ENCODE measurements around the gene KDM2B.

The KDM2B gene

DNA sequence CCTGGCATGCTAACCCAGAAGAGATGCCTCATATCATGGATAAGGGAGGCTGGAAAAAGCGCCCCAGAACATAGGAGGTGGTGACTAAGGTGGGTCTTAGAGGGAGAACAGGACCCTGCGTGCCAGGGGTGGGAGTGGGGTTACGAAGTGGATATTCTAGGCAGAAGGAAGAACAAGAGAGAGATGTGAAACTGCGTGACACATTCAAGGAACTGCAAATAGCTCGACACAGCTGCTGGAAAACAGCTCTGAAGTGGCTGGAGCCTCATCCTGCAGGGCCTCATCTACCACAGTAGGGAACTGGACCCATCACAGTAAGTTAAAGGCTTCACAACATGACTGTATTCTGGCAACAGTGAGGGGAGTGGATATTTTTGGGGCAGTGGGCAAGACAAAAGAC, 119.8 kb downstream of the KDM2B start:
- TF ChIP-seq, protein P1, sequence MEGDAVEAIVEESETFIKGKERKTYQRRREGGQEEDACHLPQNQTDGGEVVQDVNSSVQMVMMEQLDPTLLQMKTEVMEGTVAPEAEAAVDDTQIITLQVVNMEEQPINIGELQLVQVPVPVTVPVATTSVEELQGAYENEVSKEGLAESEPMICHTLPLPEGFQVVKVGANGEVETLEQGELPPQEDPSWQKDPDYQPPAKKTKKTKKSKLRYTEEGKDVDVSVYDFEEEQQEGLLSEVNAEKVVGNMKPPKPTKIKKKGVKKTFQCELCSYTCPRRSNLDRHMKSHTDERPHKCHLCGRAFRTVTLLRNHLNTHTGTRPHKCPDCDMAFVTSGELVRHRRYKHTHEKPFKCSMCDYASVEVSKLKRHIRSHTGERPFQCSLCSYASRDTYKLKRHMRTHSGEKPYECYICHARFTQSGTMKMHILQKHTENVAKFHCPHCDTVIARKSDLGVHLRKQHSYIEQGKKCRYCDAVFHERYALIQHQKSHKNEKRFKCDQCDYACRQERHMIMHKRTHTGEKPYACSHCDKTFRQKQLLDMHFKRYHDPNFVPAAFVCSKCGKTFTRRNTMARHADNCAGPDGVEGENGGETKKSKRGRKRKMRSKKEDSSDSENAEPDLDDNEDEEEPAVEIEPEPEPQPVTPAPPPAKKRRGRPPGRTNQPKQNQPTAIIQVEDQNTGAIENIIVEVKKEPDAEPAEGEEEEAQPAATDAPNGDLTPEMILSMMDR (IDR thresholded peaks at IDR 0.05) = no peak
- Histone ChIP-seq H3K9me3 (ENCODE audit: control insufficient read depth, low read length) (no peaks in the 10 kb centered on the region), H3K79me2 (peaks cover 60% of the 10 kb centered on the region), H3K4me1 (no peaks in the 10 kb centered on the region), H3K9ac (no peak overlapping the region), H3K4me3 (ENCODE audit: low read depth, low read length) (no peak overlapping the region), H3K27ac (no peak overlapping the region), H3K4me2 (ENCODE audit: low read length) (no peak overlapping the region), H2AFZ (no peak overlapping the region), H3K27me3 (ENCODE audit: control insufficient read depth, insufficient read depth, low read length) (no peaks in the 10 kb centered on the region), H3K36me3 (ENCODE audit: control insufficient read depth, insufficient read depth, low read length) (no peaks in the 10 kb centered on the region)

DNA sequence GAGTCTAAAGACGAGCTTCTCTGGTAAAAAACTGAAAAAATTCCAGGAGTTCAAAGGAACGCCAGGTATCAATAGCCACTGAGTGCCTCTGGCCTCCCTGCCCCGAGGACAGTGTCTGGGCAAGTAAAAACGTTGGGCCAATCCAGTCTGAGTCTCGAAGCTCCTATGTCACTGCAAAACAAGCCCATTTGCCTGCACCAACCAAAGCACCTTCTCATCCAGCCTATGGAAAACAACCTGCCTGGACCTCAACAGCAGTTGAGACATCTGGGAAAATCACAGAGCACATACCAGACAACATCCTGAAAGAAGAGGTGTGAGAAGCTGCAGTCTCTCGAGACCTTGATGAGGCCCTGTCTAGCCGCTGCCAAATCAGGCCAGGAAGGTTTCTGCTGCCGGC, 124.3 kb downstream of the KDM2B start:
- Histone ChIP-seq H3K27me3 (ENCODE audit: control insufficient read depth, insufficient read depth, low read length) (no peaks in the 10 kb centered on the region), H3K9ac (no peak overlapping the region), H3K4me3 (ENCODE audit: low read depth, low read length) (no peak overlapping the region), H2AFZ (no peak overlapping the region), H3K36me3 (ENCODE audit: control insufficient read depth, insufficient read depth, low read length) (no peaks in the 10 kb centered on the region), H3K79me2 (peaks cover 63% of the 10 kb centered on the region), H3K4me1 (no peaks in the 10 kb centered on the region), H3K9me3 (ENCODE audit: control insufficient read depth, low read length) (no peaks in the 10 kb centered on the region), H3K27ac (no peak overlapping the region), H3K4me2 (ENCODE audit: low read length) (no peak overlapping the region)
- TF ChIP-seq, protein P1 (IDR thresholded peaks at IDR 0.05) = no peak

DNA sequence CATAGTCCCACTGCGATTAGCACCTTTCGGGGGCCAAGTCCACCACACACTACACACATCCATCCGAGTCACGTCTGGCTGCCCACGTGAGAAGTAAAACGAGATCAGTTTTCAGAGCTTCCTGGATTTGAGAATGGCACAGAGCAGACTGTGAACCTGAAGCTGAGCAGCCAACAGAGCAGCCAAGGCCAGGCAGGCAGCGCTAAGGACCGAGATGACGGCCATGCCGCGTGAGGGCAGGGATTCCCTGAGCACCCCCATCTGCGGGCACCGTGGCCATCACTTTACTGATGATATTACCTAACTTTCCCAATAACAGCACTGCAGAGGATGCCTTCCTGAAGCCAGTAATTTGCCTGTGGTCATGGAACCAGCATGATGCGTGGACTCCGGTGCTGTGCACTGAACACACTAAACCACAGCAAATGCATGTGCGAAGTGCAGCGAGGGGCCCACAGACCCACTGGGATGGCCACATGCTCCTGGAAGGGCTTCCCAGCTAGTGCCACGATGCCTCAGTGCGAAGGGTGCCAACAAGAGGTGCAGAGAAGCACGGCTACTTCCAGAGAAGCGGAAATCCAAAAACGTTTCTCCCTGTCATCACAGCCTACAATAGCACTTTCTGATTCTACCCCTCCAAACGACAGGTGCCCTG, 124.9 kb downstream of the KDM2B start:
- Histone ChIP-seq H3K4me2 (ENCODE audit: low read length) (no peak overlapping the region), H3K27me3 (ENCODE audit: control insufficient read depth, insufficient read depth, low read length) (no peaks in the 10 kb centered on the region), H3K27ac (no peak overlapping the region), H2AFZ (no peak overlapping the region), H3K4me1 (no peaks in the 10 kb centered on the region), H3K79me2 (peaks cover 61% of the 10 kb centered on the region), H3K9me3 (ENCODE audit: control insufficient read depth, low read length) (no peaks in the 10 kb centered on the region), H3K9ac (no peak overlapping the region), H3K4me3 (ENCODE audit: low read depth, low read length) (no peak overlapping the region), H3K36me3 (ENCODE audit: control insufficient read depth, insufficient read depth, low read length) (no peaks in the 10 kb centered on the region)
- TF ChIP-seq, protein P1 (IDR thresholded peaks at IDR 0.05) = no peak

DNA sequence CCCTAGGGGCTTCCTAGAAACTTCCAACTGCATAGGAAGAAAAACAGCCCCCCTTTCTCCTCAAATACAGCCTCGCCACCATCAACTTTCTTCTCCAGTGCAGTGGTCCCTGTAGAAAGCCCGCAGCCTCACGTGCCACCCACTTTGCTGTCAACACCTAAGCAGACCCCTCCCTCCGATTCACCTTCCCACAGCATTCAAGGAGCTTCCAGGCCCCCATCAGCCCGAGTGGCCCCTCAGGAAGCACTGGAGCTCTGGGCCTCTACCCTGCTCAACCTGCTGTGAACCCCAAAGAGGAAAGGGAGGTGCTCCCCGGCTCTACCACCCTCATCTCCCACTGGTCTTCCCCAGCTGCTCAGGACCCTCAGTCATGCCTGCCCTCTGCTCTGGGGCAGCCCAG, 125.9 kb downstream of the KDM2B start:
- no peaks in the 10 kb centered on the region for H3K9me3 ChIP-seq (ENCODE audit: control insufficient read depth, low read length)
- no peaks in the 10 kb centered on the region for H3K4me1 ChIP-seq
- no peaks in the 10 kb centered on the region for H3K27me3 ChIP-seq (ENCODE audit: control insufficient read depth, insufficient read depth, low read length)
- no peak overlapping the region for H2AFZ ChIP-seq
- H3K4me3 ChIP-seq (ENCODE audit: low read depth, low read length) = no peak overlapping the region
- H3K27ac ChIP-seq = no peak overlapping the region
- H3K79me2 ChIP-seq = peaks cover 59% of the 10 kb centered on the region
- TF ChIP-seq, protein P1 (IDR thresholded peaks at IDR 0.05) = no peak
- no peak overlapping the region for H3K4me2 ChIP-seq (ENCODE audit: low read length)
- H3K9ac ChIP-seq = no peak overlapping the region
- H3K36me3 ChIP-seq (ENCODE audit: control insufficient read depth, insufficient read depth, low read length) = no peaks in the 10 kb centered on the region

DNA sequence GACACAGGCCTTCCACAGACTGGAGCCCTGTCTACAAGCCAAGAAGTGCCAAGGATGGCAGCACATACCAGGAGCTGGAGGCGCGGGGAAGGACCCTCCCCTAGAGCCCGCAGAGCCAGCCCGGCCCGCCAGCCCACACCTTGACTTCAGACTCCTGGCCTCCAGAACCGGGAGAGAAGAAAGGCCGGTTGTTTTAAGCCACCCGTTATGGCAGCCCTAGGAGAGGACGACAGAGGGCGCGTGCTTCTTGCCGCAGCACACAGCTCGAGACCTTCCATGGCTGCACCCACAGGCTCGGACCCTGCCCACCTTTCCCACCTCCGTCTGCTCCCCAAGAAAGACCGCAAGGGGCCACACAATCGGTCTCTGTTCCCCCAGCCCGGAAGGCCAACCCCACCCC, 127.2 kb downstream of the KDM2B start:
- Histone ChIP-seq H3K4me3 (ENCODE audit: low read depth, low read length) (no peak overlapping the region), H3K36me3 (ENCODE audit: control insufficient read depth, insufficient read depth, low read length) (no peaks in the 10 kb centered on the region), H3K4me1 (no peaks in the 10 kb centered on the region), H3K9me3 (ENCODE audit: control insufficient read depth, low read length) (no peaks in the 10 kb centered on the region), H2AFZ (no peak overlapping the region), H3K79me2 (peaks cover 62% of the 10 kb centered on the region), H3K4me2 (ENCODE audit: low read length) (no peak overlapping the region), H3K27me3 (ENCODE audit: control insufficient read depth, insufficient read depth, low read length) (no peaks in the 10 kb centered on the region), H3K27ac (no peak overlapping the region), H3K9ac (no peak overlapping the region)
- TF ChIP-seq, protein P1 (IDR thresholded peaks at IDR 0.05) = no peak
